G401 (cell line): Measurements from ENCODE around the gene PGS1. TPM values are rescaled to one million over a fixed set of nuclear protein-coding genes. Genes with fewer than 3 reads are reported as not detected.

Experiments
- DNase-seq: peaks from one replicate; pipeline ENCODE4 v3.0.0-alpha.2; 2015; ENCODE audit warnings: low spot score
- in situ Hi-C: cut with HindIII; loops from 2 replicates; pipeline ENCODE4 v1.10.0; 2016; ENCODE audit warnings: low sequenced_read_pairs, mixed read lengths
- total RNA-seq: library from RNA; depleted of rRNA; stranded (reverse); fragments of >200 nt; shearing (Covaris generic); gene quantifications from 2 replicates; pipeline ENCODE4 v1.2.3, GENCODE V29; 2014

Gene PGS1
- total RNA-seq, 1 experiment from 2014 or later, result 43.0 TPM

- in situ Hi-C loops, result no loop called here
- DNase-seq, result no peak
Observed at GRCh38 chr17:78377858-78378224, 608 bp upstream of the PGS1 start.

- in situ Hi-C loops, result no loop called here
Observed at GRCh38 chr17:78379131-78379491, 662 bp downstream of the PGS1 start.

GRCh38 chr17:78380370-78380769, 1.9 kb downstream of the PGS1 start:
- no peak for DNase-seq
- in situ Hi-C loops, result no loop called here

More at GRCh38 chr17:78379131-78379491, 662 bp downstream of the PGS1 start:
- no peak for DNase-seq

- DNase-seq, result no peak
- in situ Hi-C loops, result no loop called here
Observed at GRCh38 chr17:78381601-78382232, 3.3 kb downstream of the PGS1 start.

GRCh38 chr17:78383725-78384471, 5.4 kb downstream of the PGS1 start:
- in situ Hi-C loops, result no loop called here
- no peak for DNase-seq

- no peak for DNase-seq
- in situ Hi-C loops, result no loop called here
Observed at GRCh38 chr17:78384479-78385175, 6.2 kb downstream of the PGS1 start.

GRCh38 chr17:78387977-78388941, 9.8 kb downstream of the PGS1 start:
- in situ Hi-C loops, result no loop called here
- DNase-seq, result no peak

- in situ Hi-C loops, result no loop called here
- DNase-seq, result no peak
Observed at GRCh38 chr17:78390241-78391050, 12.0 kb downstream of the PGS1 start.

- DNase-seq, result no peak
- in situ Hi-C loops, result no loop called here
Observed at GRCh38 chr17:78391051-78391431, 12.6 kb downstream of the PGS1 start.

GRCh38 chr17:78391843-78392242, 13.4 kb downstream of the PGS1 start:
- no peak for DNase-seq
- in situ Hi-C loops, result no loop called here

GRCh38 chr17:78392295-78392694, 13.8 kb downstream of the PGS1 start:
- DNase-seq, result no peak
- in situ Hi-C loops, result no loop called here

GRCh38 chr17:78393575-78393974, 15.1 kb downstream of the PGS1 start:
- in situ Hi-C loops, result no loop called here
- no peak for DNase-seq

GRCh38 chr17:78394209-78394608, 15.8 kb downstream of the PGS1 start:
- no peak for DNase-seq
- in situ Hi-C loops, result no loop called here

- in situ Hi-C loops, result no loop called here
- DNase-seq, result no peak
Observed at GRCh38 chr17:78395155-78395554, 16.7 kb downstream of the PGS1 start.

- in situ Hi-C loops, result no loop called here
- DNase-seq, result no peak
Observed at GRCh38 chr17:78396441-78397337, 18.2 kb downstream of the PGS1 start.

- in situ Hi-C loops, result no loop called here
- no peak for DNase-seq
Observed at GRCh38 chr17:78397681-78398101, 19.2 kb downstream of the PGS1 start.

- DNase-seq, result no peak
- in situ Hi-C loops, result no loop called here
Observed at GRCh38 chr17:78398390-78398789, 19.9 kb downstream of the PGS1 start.
